VCaP (cell line): Measurements from ENCODE around the gene DBH.

Experiments
- H3K27ac ChIP-seq: fragments of 450-650 bp; 2 replicates; pipeline ENCODE4 v1.5.1; 2017
- TF ChIP-seq, protein P1 (sequence below): fragments of 450-650 bp; conservative IDR thresholded peaks from 2 replicates; pipeline ENCODE4 v1.5.1; 2017; ENCODE audit warnings: mild to moderate bottlenecking, moderate library complexity

Gene DBH

DNA sequence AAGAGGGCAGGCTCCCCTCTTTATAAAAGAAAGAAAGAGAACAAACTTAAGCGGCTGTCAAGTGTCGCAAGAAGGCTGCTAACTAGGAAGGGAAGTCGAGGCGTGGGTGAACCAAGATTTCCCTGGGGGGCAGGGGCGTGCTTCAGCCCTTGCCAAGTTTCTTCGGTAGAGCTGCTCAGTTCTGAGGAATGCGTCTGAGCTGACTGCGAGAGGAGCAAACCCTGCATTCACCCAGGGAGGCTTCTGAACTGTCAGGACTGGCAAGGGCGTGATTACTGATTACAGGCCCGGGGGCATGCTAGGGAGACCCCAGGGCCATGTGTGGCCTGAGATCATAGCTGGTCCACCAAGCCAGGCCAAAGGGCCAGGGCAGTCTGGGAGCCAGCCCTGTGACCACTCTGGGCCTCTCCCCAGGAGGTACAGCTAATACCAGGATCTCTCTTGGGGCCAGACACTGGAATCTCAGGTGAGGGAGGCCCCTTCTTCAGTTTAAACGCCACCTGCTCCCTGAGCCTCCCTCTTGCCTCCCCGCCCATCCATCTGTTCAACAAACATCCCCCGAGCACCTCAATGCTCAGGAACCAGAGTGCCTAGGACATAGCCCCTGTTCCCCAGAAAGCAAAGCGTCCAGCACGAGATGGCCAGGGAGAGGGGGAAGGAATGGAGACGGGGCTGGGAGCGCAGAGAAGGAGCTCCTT, 71.1 kb downstream of the DBH start:
- H3K27ac ChIP-seq: no peak overlapping the region
- TF ChIP-seq, protein P1, sequence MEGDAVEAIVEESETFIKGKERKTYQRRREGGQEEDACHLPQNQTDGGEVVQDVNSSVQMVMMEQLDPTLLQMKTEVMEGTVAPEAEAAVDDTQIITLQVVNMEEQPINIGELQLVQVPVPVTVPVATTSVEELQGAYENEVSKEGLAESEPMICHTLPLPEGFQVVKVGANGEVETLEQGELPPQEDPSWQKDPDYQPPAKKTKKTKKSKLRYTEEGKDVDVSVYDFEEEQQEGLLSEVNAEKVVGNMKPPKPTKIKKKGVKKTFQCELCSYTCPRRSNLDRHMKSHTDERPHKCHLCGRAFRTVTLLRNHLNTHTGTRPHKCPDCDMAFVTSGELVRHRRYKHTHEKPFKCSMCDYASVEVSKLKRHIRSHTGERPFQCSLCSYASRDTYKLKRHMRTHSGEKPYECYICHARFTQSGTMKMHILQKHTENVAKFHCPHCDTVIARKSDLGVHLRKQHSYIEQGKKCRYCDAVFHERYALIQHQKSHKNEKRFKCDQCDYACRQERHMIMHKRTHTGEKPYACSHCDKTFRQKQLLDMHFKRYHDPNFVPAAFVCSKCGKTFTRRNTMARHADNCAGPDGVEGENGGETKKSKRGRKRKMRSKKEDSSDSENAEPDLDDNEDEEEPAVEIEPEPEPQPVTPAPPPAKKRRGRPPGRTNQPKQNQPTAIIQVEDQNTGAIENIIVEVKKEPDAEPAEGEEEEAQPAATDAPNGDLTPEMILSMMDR: no peak

DNA sequence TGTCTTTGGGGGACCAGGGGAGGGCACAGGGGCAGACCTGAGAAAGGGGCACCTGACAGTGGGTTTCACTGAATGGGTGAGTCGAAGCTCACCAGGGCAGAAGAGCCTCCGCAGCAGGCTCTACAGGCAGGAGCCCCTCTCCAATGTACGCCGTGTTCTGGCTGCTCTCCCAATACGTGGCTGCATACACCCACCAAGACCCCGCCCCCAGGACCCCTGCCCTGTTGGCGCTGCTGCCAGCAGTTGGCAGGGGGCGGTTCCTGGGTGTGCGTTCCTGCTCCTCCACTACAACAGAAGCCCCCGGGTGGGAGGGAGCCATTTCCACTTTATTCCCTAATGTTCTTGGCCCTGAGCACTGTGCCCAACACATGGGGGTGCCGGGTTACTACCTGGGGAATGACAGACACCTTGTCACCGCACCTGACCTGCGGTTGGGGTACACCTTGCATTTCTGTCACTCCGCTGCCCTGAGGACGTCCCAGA, 71.6 kb downstream of the DBH start:
- TF ChIP-seq, protein P1: no peak
- no peak overlapping the region for H3K27ac ChIP-seq

DNA sequence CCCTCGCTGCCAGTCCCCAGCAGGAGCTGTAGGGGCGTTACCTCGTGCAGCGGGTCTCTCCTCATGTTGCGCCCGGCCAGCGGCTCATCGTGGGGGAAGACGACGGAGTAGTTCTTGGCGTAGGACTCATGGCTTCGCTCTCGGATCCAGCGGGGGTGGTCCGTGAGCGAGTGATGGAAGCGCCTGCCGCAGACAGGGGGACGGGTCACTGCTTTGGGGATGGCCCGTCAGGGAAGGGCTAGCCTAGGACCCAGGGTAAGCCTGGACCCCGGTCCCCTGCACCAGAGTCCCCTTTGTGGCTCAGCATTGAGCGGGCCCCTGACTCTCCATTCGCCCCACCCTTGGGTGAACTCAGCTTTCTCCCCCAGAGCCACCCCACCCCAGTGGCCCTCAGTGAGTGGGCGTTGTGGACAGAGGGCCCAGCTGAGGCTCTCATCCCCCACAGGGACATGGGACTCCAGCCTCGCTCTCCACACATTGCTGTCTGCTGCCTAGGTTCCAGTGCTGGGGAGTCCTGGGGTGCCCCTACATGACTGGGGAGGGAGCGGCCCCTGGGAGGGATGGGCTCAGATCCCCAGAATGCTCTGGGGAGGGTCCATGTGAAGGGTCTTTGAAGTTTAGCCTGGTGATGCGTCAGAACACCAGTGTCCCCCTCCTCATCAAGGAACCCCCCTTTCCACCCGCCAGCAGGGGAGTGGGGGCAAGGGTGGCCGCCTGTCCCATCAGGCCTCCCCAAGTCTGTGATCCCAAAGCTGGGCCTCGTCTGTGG, 72.3 kb downstream of the DBH start:
- TF ChIP-seq, protein P1: no peak
- H3K27ac ChIP-seq: no peak overlapping the region
